ENCODE data around the gene POGK.

The POGK gene

GRCh38 chr1:166899769-166900168 is 60.5 kb downstream of the POGK start:
- in situ Hi-C loops (cut with HindIII; ENCODE audit: low sequenced_read_pairs) = loop anchor here (5.0 kb wide), 1 partner anchor 77 kb away; no protein-coding TSS in a partner anchor

- in situ Hi-C loops (cut with HindIII; ENCODE audit: low sequenced_read_pairs) = loop anchor here (5.0 kb wide), 1 partner anchor 79 kb away; no protein-coding TSS in a partner anchor
These were observed 61.7 kb downstream of the POGK start for GRCh38 chr1:166900987-166901386.

- in situ Hi-C loops (cut with HindIII; ENCODE audit: low sequenced_read_pairs) = loop anchor here (5.0 kb wide), 1 partner anchor 80 kb away; no protein-coding TSS in a partner anchor
These were observed 63.0 kb downstream of the POGK start for GRCh38 chr1:166902279-166902678.

- in situ Hi-C loops (cut with HindIII; ENCODE audit: low sequenced_read_pairs) = loop anchor here (5.0 kb wide), 1 partner anchor 81 kb away; no protein-coding TSS in a partner anchor
These were observed 64.0 kb downstream of the POGK start for GRCh38 chr1:166903232-166903631.

- in situ Hi-C loops (cut with HindIII; ENCODE audit: low sequenced_read_pairs) = no loop called here
These were observed 65.9 kb downstream of the POGK start for GRCh38 chr1:166905136-166905535.

GRCh38 chr1:166905900-166906299 is 66.6 kb downstream of the POGK start:
- in situ Hi-C loops (cut with HindIII; ENCODE audit: low sequenced_read_pairs) = no loop called here

Measured in endothelial cell of hepatic sinusoid (primary cell).